HepG2 (cell line): ENCODE results near the gene MTPN. TPM values are rescaled to one million over a fixed set of nuclear protein-coding genes. Genes with fewer than 3 reads are reported as not detected.

Source experiments
- ATAC-seq: fragments of 200-7000 bp; cut with Tn5 transposase; 3 replicates; pipeline ENCODE4 v1.9.1; 2020; ENCODE audit warnings: mild to moderate bottlenecking, moderate library complexity
- BruUV-seq: library from RNA; stranded (reverse); fragments of 400-500 nt; replicated peaks from 2 replicates; lab custom pipeline; 2021; lab: Mats Ljungman, UMichigan
- CTCF ChIA-PET: fragments of 300-600 bp; formaldehyde crosslinking; extraction: SDS; loops from one replicate; lab custom pipeline; 2021; ENCODE audit warnings: low total read pairs, inconsistent platforms, low intra/inter-chr PET ratio; lab: Yijun Ruan, JAX
- POLR2A ChIA-PET: fragments of 350-600 bp; sonication (Branson Sonifier 250); formaldehyde crosslinking; loops from one replicate; lab custom pipeline; 2020; ENCODE audit warnings: antibody characterized with exemption, inconsistent platforms; lab: Yijun Ruan, JAX
- DNase-seq: peaks from one replicate; pipeline ENCODE4 v3.0.0-alpha.2; 2015; ENCODE audit warnings: low spot score
- FAIRE-seq: peaks from 3 replicates; lab custom pipeline; 2011; peaks lifted over from hg19 to GRCh38; lab: Jason Lieb, UNC
- H2AFZ ChIP-seq: one replicate; pipeline ENCODE4 v1.6.1; 2011; ENCODE audit warnings: low read length, inconsistent platforms
- H3K27ac ChIP-seq: fragments of 300-600 bp; 3 replicates; pipeline ENCODE4 v1.8.0; 2011; ENCODE audit warnings: mixed run types, mild to moderate bottlenecking, mixed read lengths, low read length, inconsistent platforms; ENCODE audit not compliant: insufficient read depth; ENCODE audit errors: extremely low read length
- H3K27me3 ChIP-seq, 2 experiments: fragments of 200-600 bp in 1 of 2; 2 replicates in 1 of 2; 3 replicates in 1 of 2; pipeline versions ENCODE4 v1.6.0 to v1.8.0; 2011; ENCODE audit warnings: low read length in 2 of 2, mild to moderate bottlenecking in 2 of 2, moderate library complexity in 2 of 2, inconsistent platforms in 1 of 2; ENCODE audit not compliant: insufficient read depth in 2 of 2, control insufficient read depth in 1 of 2
- H3K36me3 ChIP-seq, 2 experiments: fragments of 200-600 bp in 1 of 2; replicated peaks in 1 of 2; 2 replicates in 1 of 2; 3 replicates in 1 of 2; pipeline versions ENCODE4 v1.5.1 to v1.8.0; 2011; ENCODE audit warnings: low read length in 2 of 2, inconsistent platforms in 1 of 2; ENCODE audit not compliant: insufficient read depth in 2 of 2, control insufficient read depth in 1 of 2
- H3K4me1 ChIP-seq: 2 replicates; pipeline ENCODE4 v1.5.1; 2012; ENCODE audit warnings: low read length, inconsistent platforms; ENCODE audit not compliant: insufficient read depth
- H3K4me2 ChIP-seq: 2 replicates; pipeline ENCODE4 v1.6.0; 2011; ENCODE audit warnings: low read depth, low read length, inconsistent platforms
- H3K4me3 ChIP-seq, 3 experiments: fragments of 200-600 bp in 1 of 3; sonication (generic), shearing (Covaris generic) in 1 of 3; replicated peaks in 1 of 3; 2 replicates each; pipeline ENCODE4 v1.5.1; 2011 to 2016; ENCODE audit warnings: low read length in 3 of 3, inconsistent platforms in 2 of 3, low read depth in 2 of 3, mild to moderate bottlenecking in 2 of 3, control low read depth in 1 of 3, mixed read lengths in 1 of 3; ENCODE audit not compliant: insufficient read depth in 1 of 3
- H3K79me2 ChIP-seq: one replicate; pipeline ENCODE4 v1.6.1; 2011; ENCODE audit warnings: low read length, inconsistent platforms; ENCODE audit not compliant: insufficient read depth
- H3K9ac ChIP-seq: 2 replicates; pipeline ENCODE4 v1.6.0; 2011; ENCODE audit warnings: mild to moderate bottlenecking, low read depth, low read length, inconsistent platforms; ENCODE audit not compliant: insufficient read depth
- H3K9me3 ChIP-seq: 2 replicates; pipeline ENCODE4 v1.5.1; 2012; ENCODE audit warnings: mild to moderate bottlenecking, low read length
- H4K20me1 ChIP-seq: 2 replicates; pipeline ENCODE4 v1.6.0; 2011; ENCODE audit warnings: inconsistent platforms, mild to moderate bottlenecking, low read length, moderate library complexity; ENCODE audit not compliant: insufficient read depth
- ADNP ChIP-seq: sonication (generic); formaldehyde crosslinking; IDR thresholded peaks from 2 replicates; pipeline ENCODE4 v1.4.0; 2020; ENCODE audit warnings: missing genetic modification reagents
- HOXA5 ChIP-seq: sonication (generic); formaldehyde crosslinking; IDR thresholded peaks from 2 replicates; pipeline ENCODE4 v1.4.0; 2020; ENCODE audit warnings: missing genetic modification reagents
- MEIS2 ChIP-seq: sonication (generic); formaldehyde crosslinking; IDR thresholded peaks from 2 replicates; pipeline ENCODE4 v1.9.0; 2021; ENCODE audit warnings: mild to moderate bottlenecking, missing genetic modification reagents
- NFE2 ChIP-seq: sonication (generic); formaldehyde crosslinking; IDR thresholded peaks from 2 replicates; pipeline ENCODE4 v1.4.0; 2020; ENCODE audit warnings: missing genetic modification reagents
- PPARG ChIP-seq: conservative IDR thresholded peaks from 2 replicates; pipeline ENCODE4 v1.6.1; 2016; ENCODE audit warnings: missing biosample characterization, missing genetic modification reagents
- SKI ChIP-seq: fragments of 450-650 bp; IDR thresholded peaks from one replicate; pipeline ENCODE4 v1.6.1; 2018; ENCODE audit warnings: mild to moderate bottlenecking; ENCODE audit not compliant: partially characterized antibody
- TP53 ChIP-seq: sonication (generic); formaldehyde crosslinking; conservative IDR thresholded peaks from 2 replicates; pipeline ENCODE4 v1.4.0; 2020; ENCODE audit warnings: missing genetic modification reagents
- ZFP62 ChIP-seq: sonication (generic); formaldehyde crosslinking; IDR thresholded peaks from 2 replicates; pipeline ENCODE4 v1.4.0; 2020; ENCODE audit warnings: missing genetic modification reagents
- ZNF138 ChIP-seq: sonication (generic); formaldehyde crosslinking; IDR thresholded peaks from 2 replicates; pipeline ENCODE4 v1.5.0; 2020; ENCODE audit warnings: mild to moderate bottlenecking, low read depth, missing genetic modification reagents
- ZNF44 ChIP-seq: sonication (generic); formaldehyde crosslinking; IDR thresholded peaks from 2 replicates; pipeline ENCODE4 v1.5.1; 2020; ENCODE audit warnings: mild to moderate bottlenecking, missing genetic modification reagents
- ZNF619 ChIP-seq: sonication (generic); formaldehyde crosslinking; IDR thresholded peaks from 2 replicates; pipeline ENCODE4 v1.4.0; 2020; ENCODE audit warnings: mild to moderate bottlenecking, missing genetic modification reagents
- ZNF773 ChIP-seq: sonication (generic); formaldehyde crosslinking; IDR thresholded peaks from 2 replicates; pipeline ENCODE4 v1.4.0; 2020; ENCODE audit warnings: missing genetic modification reagents, borderline replicate concordance
- ZNF83 ChIP-seq: sonication (generic); formaldehyde crosslinking; IDR thresholded peaks from 2 replicates; pipeline ENCODE4 v1.4.0; 2020; ENCODE audit warnings: missing genetic modification reagents, mild to moderate bottlenecking, borderline replicate concordance
- WGBS: methylation state at CpG from one replicate; pipeline ENCODE4 v1.1.6; 2017; ENCODE audit warnings: low lambda C conversion rate; 5-methylcytosine and 5-hydroxymethylcytosine counted together
- in situ Hi-C: cut with HindIII; loops from 2 replicates; pipeline ENCODE4 v1.10.0; 2017; ENCODE audit warnings: low pct_unique_long_range_greater_than_20kb; ENCODE audit not compliant: extremely low pct_ligation_motif_present
- intact Hi-C: fragments of 100-400 bp; cut with micrococcal nuclease; formaldehyde crosslinking; loops from one replicate; pipeline ENCODE4 v1.10.0; 2022; ENCODE audit not compliant: unreplicated experiment
- polyA plus RNA-seq, 8 experiments: library from polyadenylated mRNA; depleted of rRNA in 3 of 8; stranded (reverse) in 7 of 8; unstranded in 1 of 8; fragments of >200 nt; fragmentation: Illumina TruSeq in 4 of 8; extraction: Trizol in 4 of 8; gene quantifications; 2 replicates each; pipeline versions ENCODE4 v1.2.1 to v1.2.3, GENCODE V29; 2011 to 2016; ENCODE audit warnings: low read depth in 4 of 8, missing spikeins in 1 of 8, mixed read lengths in 1 of 8; ENCODE audit not compliant: insufficient read depth in 1 of 8
- total RNA-seq, 5 experiments: library from RNA; depleted of rRNA; stranded (reverse); fragments of >200 nt; fragmentation: Illumina TruSeq; extraction: Trizol; gene quantifications; 2 replicates each; pipeline ENCODE4 v1.2.3, GENCODE V29; 2016; ENCODE audit warnings: low read depth in 1 of 5
- TF ChIP-seq, protein P1 (sequence below): sonication (generic); formaldehyde crosslinking; conservative IDR thresholded peaks from 2 replicates; pipeline ENCODE4 v1.4.0; 2020; ENCODE audit warnings: missing genetic modification reagents
- TF ChIP-seq, protein P2 (sequence below): IDR thresholded peaks from 2 replicates; pipeline ENCODE4 v1.6.1; 2012; ENCODE audit warnings: low read length, improper control_type of control experiment

Gene MTPN
- total and polyA plus RNA-seq, 2 of the 13 experiments (the other 11 are each of a cell fraction or from before 2014, with no cell fraction given) = 31.1 to 71.7 TPM

DNA sequence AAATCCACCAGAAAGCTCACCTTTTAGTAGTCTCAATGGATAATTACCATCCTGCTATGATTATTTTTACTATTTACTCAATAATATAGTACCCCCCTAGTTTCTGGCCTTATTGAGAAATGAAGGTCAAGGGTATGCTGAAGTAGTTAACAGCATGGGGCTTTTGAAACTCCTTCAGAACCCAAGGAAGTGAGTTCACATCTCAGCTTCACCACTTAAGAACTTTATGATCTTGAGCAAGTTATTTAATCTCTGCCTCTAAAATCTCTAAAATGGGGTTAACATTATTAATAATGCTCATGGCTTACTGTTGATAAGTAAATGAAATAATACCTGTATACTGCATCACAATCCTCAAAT is 5.8 kb downstream of the MTPN start:
- FAIRE-seq = no peak
- TF ChIP-seq MEIS2 (no peak), ZNF83 (CRISPR knock-in tag) (no peak), SKI (no peak), ADNP (no peak), ZNF619 (CRISPR knock-in tag) (no peak)
- H3K4me1 ChIP-seq = peaks cover 27% of the 10 kb centered on the region

DNA sequence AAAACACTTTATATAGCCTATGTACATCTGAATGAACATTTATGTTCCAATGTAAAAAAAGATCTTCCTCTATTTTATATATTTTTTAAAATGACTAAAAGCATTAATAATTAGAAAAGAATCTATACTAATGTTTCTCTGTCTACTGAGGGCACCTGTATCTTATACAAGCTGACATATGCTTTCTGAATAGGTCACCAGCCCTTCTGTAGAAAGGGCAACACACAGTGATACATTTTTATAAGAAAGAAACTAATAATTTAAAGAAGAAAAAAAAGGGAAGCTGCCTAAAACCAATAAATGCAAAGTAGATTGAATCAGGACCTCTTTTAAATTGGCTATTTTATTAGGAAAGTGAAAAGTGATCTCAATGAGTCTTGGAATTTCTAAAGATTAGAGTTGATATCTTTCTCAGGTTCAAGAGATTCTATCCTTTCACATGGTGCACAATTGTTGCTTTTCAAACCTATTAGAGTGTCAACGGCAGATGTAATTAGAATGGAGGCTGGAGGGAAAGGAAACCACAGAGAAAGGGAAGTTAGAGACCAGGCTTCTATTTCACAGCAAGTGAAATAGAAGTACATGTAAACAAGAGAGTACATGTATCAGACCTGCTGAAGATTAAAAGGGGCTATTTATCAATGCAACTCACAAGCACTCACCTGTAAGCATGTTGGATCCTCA is 6.3 kb downstream of the MTPN start:
- Histone ChIP-seq H3K9ac (no peak overlapping the region), H2AFZ (no peak overlapping the region), H4K20me1 (no peaks in the 10 kb centered on the region), H3K79me2 (peaks cover 55% of the 10 kb centered on the region), H3K4me3 (no peak overlapping the region), H3K36me3 (peaks cover 1 to 9% of the 10 kb centered on the region in 2 experiments; a peak in 2 of 5 replicates), H3K4me2 (no peak overlapping the region), H3K27me3 (no peaks in the 10 kb centered on the region), H3K27ac (no peak overlapping the region), H3K4me1 (peaks cover 27% of the 10 kb centered on the region), H3K9me3 (no peaks in the 10 kb centered on the region)
- ATAC-seq = no peak
- intact Hi-C loops = no loop called here
- ChIA-PET POLR2A (no interaction called here), CTCF (no interaction called here)
- no peak for FAIRE-seq
- WGBS = 100% methylated on average over 1 of the region's 1 CpG
- no peak for DNase-seq
- BruUV-seq = no TSS peak
- in situ Hi-C loops = no loop called here
- TF ChIP-seq ZNF44 = no peak
- TF ChIP-seq, protein P1, sequence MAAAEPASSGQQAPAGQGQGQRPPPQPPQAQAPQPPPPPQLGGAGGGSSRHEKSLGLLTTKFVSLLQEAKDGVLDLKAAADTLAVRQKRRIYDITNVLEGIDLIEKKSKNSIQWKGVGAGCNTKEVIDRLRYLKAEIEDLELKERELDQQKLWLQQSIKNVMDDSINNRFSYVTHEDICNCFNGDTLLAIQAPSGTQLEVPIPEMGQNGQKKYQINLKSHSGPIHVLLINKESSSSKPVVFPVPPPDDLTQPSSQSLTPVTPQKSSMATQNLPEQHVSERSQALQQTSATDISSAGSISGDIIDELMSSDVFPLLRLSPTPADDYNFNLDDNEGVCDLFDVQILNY (CRISPR knock-in tag) = no peak
- no peak for TF ChIP-seq NFE2 (CRISPR knock-in tag)
- no peak for TF ChIP-seq ZNF773 (CRISPR knock-in tag)
- no peak for TF ChIP-seq ZNF138 (CRISPR knock-in tag)
- TF ChIP-seq HOXA5 = no peak
- no peak for TF ChIP-seq ZFP62 (CRISPR knock-in tag)
- TF ChIP-seq PPARG (CRISPR knock-in tag) = no peak
- no peak for TF ChIP-seq TP53 (CRISPR knock-in tag)
- TF ChIP-seq, protein P2, sequence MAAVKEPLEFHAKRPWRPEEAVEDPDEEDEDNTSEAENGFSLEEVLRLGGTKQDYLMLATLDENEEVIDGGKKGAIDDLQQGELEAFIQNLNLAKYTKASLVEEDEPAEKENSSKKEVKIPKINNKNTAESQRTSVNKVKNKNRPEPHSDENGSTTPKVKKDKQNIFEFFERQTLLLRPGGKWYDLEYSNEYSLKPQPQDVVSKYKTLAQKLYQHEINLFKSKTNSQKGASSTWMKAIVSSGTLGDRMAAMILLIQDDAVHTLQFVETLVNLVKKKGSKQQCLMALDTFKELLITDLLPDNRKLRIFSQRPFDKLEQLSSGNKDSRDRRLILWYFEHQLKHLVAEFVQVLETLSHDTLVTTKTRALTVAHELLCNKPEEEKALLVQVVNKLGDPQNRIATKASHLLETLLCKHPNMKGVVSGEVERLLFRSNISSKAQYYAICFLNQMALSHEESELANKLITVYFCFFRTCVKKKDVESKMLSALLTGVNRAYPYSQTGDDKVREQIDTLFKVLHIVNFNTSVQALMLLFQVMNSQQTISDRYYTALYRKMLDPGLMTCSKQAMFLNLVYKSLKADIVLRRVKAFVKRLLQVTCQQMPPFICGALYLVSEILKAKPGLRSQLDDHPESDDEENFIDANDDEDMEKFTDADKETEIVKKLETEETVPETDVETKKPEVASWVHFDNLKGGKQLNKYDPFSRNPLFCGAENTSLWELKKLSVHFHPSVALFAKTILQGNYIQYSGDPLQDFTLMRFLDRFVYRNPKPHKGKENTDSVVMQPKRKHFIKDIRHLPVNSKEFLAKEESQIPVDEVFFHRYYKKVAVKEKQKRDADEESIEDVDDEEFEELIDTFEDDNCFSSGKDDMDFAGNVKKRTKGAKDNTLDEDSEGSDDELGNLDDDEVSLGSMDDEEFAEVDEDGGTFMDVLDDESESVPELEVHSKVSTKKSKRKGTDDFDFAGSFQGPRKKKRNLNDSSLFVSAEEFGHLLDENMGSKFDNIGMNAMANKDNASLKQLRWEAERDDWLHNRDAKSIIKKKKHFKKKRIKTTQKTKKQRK = no peak

More for the DNA sequence above, 5.8 kb downstream of the MTPN start:
- H3K27me3 ChIP-seq = no peaks in the 10 kb centered on the region; a peak in 1 of 5 replicates
- H2AFZ ChIP-seq = no peak overlapping the region
- no peak overlapping the region for H3K27ac ChIP-seq
- H4K20me1 ChIP-seq = no peaks in the 10 kb centered on the region
- no peaks in the 10 kb centered on the region for H3K9me3 ChIP-seq
- H3K4me3 ChIP-seq = no peak overlapping the region
- no peak for ATAC-seq
- ChIA-PET CTCF (no interaction called here), POLR2A (no interaction called here)
- H3K36me3 ChIP-seq = peaks cover 1 to 9% of the 10 kb centered on the region in 2 experiments; a peak in 2 of 5 replicates
- peaks cover 60% of the 10 kb centered on the region for H3K79me2 ChIP-seq
- in situ Hi-C loops (no loop called here), intact Hi-C loops (no loop called here)
- DNase-seq = no peak
- no peak overlapping the region for H3K4me2 ChIP-seq
- H3K9ac ChIP-seq = no peak overlapping the region
- no TSS peak for BruUV-seq
